Right forelimb (tissue), 1 donor: ENCODE measurements around the gene TMEM131L.
"Not testable (repeated sequence)": the region's sequence is repeated elsewhere in the genome, so short reads cannot be mapped to it uniquely, and the experiment has no call there.

ENCODE experiments used
- DNase-seq: peaks from one replicate; pipeline ENCODE4 v3.0.0-alpha.2; 2018

The TMEM131L gene

DNA sequence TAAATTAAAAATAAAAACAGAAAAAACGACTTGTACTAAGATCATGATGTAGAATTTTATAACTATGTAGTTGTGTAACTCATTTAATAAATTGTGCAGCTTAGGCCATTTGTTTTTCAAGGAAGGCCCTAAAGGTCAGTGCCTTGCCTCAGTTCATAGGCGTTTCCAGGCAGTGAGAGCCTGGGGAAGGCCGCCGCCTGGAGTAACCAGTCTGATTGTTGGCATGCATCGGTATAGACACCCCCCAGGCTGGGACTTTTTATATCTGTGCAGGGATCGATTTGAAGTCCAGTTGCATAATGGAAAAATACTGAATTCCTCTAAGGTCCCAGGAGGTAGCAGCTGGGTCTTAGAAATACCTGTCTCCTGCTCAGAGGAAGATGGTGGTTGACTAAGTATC, 77.2 kb downstream of the TMEM131L start:
- DNase-seq: no peak

DNA sequence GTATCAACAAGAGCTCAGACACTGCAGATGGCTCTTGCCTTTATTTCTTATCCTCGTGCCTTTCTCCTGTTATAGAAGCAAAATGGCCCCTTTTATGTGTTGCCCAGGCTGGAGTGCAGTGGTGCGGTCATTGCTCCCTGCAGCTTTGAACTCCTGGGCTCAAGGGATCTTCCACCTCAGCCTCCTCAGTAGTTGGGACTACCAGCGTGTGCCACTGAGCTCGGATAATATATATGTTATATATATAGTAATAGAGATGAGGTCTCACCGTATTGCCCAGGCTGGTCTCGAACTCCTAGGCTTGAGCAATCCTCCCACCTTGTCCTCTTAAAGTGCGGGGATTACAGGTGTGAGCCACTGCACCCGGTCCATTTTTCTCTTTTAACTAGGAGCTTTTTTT, 79.7 kb downstream of the TMEM131L start:
- no peak for DNase-seq

DNA sequence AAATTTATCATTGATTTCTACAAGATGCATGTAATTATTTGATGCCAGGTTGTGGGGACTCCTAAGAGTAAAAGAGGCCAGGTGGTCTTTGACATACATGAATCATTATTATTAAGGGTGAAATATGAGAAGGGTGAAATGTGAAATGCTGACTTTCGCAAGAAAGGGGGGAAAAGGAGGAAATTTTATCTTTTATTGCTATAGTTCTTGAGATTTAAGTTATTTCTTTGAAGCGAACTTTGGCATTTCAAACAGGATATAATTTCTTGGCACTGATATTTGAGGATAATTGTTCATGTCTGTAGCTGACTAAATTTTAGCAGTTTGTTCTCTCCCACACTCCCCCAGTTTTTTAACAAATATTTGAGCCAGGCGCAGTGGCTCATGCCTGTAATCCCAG, 80.1 kb downstream of the TMEM131L start:
- no peak for DNase-seq

DNA sequence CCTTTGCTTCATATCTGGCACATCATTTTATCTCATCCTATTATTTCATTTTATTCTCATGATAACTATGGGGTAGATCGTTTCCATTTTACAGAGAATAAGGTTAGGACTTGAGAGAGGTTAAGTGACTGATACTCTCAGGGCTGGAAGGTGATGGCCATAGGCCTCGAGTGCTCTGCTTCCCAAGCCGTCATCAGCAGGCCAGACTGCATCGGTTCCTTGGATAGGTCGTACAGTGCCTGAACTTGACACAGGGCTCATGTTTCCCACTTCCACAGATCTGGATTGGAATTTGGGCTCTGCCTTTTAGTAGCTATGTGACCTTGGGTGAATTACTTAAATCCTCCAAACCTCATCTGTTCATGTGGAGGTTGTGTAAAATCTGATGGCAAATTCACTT, 81.4 kb downstream of the TMEM131L start:
- no peak for DNase-seq

DNA sequence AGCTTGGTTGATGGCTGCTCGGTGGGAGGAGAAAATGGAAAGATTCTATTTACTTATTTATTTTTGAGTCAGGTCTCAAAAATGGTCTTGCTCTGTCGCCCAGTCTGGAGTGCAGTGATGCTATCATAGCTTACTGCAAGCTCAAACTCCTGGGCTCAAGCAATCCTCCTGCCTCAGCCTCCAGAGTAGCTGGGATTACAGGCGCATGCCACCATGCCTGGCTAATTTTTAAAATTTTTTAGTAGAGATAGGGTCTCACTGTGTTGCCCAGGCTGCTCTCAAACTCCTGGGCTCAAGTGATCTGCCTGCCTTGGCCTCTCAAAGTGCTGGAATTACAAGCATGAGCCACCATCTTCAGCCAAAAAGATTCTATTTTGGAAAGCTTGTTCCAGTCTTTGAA, 82.7 kb downstream of the TMEM131L start:
- not testable (repeated sequence) for DNase-seq

DNA sequence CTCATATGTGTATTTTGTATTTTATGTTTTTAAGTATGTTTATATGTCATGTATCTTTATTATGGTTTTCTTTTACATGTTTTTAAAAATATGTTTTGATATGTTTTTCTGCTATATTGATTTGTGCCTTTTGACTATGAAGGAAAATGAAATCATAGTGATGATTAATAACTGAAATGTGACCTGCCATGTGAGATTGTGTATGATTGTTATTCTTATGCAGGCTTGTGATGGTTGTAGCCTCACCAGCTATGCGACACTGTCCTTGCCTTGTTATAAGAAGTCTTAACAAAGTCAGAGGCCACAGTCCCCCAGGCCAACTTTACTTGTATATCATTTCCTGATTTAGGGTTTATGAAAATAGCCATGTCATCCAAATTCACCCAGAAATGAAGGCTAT, 83.2 kb downstream of the TMEM131L start:
- DNase-seq: no peak

DNA sequence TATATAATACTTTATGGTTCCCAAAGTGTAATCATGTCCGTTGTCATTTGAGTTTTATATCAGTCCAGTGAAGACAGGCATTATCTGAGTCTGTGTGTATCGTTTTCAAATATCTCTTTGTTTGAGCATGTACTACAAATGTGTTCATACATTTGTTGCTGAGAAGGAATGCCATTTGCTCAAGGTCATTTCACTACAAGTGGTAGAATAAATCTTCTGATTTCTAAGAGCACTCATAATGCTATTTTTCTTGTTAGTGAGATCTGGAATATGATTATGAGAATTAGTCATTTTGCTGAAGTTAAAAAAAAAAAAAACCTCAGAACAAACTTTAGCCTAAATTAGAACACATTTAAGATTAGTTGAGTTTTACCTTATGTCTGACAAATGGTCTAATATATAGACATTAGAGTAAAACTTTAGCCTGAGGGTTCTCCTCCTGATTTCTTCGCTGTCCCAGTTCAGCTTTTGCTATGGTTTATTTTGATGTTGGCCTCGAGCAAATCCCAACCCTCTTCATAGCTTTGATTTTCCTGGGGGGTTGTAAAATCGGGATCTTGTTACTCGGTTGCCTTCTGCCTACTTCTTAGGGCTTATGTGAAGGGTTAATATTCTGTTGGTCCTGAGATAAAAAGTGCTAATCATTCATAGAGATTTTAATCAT, 87.1 kb downstream of the TMEM131L start:
- DNase-seq: no peak

DNA sequence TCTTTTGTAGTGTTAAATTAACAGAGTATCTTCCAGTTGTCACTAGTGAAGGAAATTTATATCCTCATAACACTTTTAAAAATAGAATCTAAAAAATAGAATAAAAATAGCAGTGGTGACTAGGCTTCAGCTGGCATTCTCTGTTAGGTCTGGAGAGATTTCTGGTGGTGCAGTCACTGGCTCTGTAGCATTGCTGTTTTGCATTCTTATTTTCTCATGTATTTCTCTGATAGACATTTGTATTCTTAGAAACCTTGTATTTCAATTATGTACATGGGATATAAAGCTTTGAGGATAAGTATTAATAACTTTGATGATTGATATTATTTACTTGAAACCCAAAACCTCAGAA, 87.6 kb downstream of the TMEM131L start:
- no peak for DNase-seq

DNA sequence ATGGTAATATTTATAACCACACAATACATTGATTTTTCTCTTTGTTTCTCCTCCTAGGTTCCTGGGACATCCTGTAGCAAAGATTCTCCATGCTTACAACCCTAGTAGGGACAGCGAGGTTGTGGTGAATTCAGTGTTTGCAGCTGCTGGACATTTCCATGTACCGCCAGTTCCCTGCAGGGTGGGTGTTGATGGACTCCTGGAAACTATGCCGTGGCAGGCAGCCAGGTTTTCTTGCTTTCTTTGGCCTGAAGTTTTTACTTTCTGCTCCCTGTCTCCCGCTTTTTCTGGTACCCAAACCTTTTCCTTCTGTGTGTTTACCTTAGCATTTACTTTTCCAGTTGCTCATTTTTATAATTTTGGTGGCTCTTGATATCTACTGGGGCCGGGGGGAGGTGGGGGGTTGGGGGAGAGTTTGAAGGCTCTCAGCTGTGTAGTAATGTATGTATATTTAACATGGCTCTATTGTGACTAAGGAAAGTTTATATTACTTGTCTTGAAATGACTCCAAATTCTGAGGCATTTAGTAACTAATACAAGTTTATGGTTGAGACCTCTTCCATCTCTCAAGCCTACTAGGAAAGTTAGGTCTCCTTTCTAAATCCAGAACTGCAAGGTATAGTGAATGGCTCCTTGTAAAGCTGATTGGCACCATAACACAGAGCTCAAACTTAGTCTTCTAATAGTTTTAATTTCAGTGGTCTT, 89.7 kb downstream of the TMEM131L start:
- peak; percentile 88 for DNase-seq

DNA sequence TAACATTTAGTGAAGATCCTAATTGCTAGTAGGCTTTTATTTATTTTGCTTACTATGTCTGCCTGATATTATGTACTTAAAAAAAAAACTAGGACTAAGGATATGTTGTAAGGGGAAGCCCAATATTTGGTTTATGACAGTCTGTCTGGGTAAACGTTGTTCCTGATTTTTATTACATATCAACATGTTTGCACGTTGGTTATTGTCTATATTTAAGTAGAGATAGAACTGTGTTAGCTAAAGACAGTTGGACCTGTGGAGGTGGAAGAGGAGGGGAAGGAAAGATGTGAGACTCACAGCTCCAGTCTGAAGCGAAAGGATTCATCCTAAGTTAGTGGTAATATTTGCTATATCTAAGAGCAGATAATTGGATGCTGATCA, 90.3 kb downstream of the TMEM131L start:
- DNase-seq: no peak

DNA sequence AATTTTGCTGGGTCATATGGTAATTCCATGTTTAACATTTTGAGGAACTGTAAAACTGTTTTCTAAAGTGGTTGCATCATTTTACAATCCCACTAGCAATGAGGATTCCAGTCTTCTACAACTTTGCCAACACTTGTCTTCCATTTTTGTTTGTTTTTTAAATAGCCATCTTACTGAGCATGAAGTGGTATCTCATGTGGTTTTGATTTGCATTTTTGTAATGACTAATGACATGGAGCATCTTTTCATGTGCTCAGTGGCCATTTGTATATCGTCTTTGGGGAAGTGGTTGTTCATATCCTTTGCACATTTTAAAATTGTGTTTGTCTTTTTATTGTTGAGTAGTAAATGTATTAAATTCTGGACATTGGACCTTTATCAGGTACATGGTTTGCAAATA, 94.7 kb downstream of the TMEM131L start:
- DNase-seq: no peak

DNA sequence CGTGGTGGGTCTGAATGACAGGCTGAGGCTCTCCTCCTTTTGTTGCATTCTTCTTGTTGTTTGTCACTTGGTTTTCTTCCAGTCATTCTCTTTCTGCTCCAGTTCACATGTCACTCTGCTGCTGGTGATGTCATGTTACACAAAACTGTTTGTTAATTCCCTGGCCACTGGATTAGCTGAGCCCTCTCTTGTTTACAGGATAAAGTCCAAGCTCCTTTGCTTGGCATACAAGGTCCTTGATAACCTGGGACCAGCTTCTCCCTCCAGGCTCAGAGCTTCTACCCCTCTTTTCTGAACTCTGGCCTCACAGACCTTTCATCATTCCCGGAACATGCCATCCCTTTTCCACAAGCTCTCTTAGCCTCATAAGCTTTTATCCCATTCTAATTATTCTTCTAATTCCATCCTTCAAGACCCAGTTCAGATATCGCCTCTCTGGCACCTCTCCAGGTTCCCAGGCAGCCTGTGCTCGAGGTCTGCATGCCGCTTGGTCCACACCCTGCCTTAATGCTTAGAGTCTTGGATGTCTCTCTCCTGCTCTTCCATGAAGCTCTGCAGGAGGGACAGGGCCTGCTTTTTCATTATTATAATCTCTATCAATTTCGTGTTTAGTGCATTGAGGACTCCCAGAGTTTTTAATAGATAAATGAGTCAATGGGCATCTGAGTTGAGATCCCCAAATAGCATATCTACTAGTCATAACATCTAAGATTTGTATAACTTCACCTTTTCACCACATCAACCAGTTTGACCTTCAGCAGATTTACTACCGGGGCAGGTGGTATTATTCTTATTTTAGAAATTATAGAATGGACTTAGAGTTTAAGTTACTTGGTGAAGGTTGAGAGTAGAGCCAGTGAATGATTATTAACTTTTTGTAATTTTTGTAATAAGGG, 98.7 kb downstream of the TMEM131L start:
- no peak for DNase-seq

DNA sequence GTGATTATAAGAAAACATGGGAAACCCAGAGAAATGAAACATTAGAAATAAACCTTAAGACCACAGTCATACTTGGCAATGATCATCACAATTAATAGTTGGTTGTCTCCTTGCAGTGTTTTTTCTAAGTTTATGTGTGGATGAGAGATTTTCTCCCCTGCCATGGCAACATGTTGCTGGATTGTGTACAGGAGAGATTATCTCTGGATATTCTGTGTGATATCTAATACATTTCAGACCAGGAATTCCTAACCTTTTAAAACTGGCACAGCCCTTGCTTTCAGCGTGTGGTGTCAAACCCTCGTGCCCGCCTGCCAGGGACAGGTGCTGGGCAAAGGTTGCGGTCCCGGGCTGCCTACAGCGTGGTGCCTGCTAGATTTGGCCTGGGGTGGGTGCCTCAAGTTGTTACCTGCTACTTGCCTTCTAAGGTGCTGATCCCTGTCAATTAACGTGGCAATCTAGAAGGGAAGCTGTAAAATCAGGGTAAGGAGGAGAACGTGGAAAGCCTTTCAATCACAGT, 100.5 kb downstream of the TMEM131L start:
- no peak for DNase-seq

DNA sequence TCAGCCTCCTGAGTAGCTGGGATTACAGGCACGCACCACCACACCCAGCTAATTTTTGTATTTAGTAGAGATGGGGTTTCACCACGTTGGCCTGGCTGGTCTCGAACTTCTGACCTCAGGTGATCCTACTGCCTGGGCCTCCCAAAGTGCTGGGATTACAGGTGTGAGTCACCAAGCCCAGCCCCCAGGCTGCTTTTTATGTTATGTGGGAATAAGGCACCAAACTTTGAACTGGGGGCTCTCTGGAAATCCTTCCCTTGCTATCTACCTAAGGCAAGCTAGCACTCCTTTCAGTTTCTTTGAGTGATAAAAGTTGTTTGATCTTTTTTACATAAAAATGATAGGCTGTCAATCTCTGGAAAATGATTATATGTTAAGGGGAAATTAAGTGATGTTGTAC, 101.5 kb downstream of the TMEM131L start:
- DNase-seq: not testable (repeated sequence)

DNA sequence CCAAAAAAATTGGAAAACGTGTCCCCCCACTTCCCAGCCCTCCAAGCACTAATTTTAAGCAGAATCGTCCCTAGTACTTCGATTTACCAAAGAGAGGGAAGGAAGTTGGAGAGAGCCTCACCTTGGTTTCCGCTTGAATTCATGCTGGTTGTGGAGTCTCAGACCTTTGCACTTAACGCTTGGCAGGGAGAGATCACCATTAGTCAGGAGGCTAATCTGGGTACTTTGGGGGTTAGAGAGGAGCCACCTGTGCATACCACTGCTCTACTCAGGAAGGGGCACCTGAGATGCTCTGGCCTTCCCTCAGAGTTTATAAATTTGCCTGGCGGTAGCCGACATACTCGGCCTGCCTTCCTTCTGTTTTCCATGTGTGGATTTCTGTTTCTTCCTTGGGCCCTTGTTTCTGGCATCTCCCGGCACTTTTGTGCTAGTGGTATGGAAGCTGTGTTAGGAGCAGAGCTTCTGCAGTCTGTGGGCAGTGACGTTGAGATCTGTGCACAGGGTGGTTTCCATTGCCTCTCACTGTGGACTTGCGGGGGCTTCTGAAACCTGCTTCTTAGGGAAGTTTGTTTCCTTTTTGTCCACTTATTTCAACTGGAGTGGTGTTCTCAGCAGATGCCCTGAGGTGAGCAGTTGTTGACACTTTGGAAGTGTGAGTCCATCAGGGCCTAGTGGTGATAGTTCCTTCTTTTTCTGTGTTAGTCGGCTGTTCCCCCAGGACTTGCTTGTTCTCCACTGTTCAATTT, 104.2 kb downstream of the TMEM131L start:
- DNase-seq: no peak

DNA sequence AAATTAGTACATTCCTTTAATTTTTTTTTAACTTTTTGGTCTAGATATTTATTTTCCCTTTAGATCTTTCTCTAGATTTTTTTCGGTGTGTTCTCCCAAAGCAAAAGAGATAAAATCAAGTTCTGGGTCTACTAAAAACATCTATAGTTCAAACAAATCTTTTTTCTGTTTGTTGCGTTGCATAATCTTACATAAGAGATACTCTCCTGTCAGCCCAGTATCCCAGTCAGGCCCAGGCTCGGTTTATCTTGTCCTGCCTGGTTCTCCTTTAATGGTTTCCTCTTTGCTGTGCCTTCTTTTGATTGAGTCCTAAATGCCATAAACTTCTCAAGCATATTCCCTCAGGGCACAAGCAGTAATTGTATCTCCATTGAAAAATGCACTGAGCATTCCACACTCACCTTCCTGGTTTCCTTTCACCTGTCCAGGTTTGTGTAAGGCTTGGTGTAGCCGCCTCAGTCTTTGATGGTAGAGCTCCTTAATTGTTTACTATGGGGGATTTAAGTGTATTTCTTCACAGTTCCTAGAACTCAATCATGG, 104.9 kb downstream of the TMEM131L start:
- no peak for DNase-seq

DNA sequence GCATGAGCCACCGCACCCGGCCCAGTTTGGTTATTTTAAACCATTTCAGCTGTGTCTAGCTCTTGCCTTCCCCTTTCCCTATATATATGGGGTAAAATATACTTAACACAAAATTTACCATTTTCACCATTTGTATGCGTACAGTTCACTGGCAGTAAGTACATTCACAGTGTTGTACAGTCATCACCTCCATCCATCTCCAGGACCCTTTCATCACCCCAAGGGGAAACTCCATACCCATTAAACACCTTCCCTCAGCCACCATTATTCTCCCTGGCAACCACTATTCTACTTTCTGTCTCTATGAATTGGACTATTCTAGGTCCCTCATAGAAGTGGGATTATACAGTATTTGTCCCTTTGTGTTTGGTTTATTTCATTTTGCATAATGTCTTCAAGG, 106.4 kb downstream of the TMEM131L start:
- no peak for DNase-seq

DNA sequence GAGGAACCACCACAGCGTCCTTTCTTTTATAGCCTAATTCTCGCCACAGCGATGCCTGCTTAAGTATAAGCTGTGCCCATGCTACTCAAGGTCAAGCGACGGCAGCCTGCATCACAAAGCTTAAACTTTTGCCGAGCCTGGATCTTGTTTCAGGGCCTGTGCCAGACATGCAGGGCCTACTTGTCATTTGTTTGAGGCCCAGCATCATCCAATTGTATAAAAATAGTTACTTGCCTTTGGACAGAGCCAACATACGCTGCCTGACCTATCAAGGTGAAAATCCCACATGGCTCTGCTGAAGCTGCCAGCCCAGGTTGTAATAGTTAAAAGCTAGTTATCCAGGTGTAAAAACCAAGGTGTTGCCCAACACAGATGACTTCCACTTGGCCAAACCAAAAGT, 107.1 kb downstream of the TMEM131L start:
- no peak for DNase-seq

DNA sequence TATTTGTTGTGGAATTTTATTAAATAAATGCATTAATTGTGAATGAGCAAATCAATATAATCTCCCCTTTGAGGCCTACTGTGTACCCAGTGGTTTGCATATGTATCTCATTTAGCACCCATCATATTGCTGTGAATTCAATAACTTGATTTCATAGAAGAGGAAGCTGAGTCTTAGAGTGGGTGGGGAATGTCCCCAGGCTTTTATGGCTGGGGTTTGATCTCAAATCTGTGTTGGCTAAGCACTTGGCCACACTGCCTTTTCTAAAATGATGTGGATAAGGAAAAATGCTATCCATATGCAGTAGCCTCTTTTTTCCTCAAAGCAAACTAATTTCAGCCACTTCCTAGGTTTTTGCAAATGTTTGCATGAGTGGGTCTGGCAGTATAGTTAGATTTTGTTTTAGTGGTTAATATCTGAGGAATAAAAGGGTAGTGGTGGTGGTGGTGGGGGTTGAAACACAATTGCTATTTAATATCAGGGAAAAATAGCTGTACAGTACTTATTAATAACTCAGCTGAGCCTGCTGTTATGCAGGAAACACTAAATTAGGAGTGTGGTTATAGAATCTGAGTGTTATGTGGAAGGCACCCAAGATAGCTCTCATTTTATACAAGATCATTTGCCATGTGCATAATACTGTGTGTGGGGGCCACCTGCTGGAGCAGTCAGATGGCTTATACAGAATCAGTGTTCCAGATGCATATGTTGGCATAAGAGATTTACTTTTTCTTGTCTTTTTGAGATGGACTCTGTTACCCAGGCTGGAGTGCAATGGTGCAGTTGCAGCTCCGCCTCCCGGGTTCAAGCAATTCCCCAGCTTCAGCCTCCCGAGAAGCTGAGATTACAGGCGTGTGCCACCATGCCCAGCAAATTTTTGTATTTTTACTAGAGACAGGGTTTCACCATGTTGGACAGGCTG, 108.0 kb downstream of the TMEM131L start:
- peak; percentile 77 for DNase-seq

DNA sequence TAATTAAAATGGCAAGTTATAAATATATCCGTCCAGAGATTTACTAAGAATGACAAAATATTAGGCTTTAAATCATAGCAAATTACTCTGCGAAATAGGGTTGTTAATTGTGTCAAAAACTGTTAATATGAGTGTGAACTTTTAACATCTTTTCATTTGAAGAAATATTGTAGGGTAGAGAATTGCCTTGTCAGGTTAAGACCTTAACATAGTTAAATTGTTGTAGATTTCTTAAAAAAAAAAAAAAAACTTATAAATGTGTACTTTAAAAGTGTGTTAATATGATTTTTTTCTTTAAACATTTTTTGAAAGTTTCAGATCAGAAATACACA, 110.2 kb downstream of the TMEM131L start:
- no peak for DNase-seq

DNA sequence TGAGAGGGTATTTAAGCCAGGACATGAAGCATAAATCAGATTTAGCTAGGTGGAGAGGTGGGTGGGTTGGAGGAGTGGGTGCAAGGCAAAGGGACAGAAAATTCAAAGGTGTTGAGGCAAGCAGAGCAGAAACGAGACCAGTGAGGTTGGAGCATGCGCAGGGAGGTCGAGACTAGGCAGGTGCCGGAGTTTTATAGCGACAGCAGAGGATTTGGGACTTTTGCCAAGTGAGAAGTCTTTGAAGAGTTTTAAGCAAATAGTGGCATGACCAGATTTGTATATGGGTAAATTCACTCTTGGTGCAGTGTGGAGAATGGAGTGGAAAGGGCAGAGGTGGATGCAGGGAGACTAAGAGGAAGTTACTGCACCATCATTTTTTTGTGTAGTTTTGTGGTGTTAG, 110.9 kb downstream of the TMEM131L start:
- no peak for DNase-seq

DNA sequence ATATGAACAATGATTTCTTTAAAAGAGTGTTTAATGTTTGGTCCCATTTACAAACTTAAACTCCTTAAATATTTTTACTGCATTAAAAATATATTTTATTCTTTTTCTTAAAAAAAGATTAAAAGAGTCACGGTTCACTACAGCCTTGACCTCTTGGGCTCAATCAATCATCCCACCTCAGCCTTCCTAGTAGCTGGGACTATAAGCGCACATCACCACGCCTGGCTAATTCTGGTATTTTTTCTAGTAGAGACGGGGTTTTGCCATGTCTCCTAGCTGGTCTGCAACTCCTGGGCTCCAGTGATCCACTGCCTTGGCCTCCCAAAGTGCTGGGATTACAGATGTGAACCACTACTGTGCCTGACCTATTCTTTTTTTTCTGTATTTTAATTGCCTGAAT, 113.2 kb downstream of the TMEM131L start:
- no peak for DNase-seq
